Left renal cortex interstitium (tissue), 4 donors: ENCODE results near the gene PRTFDC1. TPM values are rescaled to one million over a fixed set of nuclear protein-coding genes. Genes with fewer than 3 reads are reported as not detected.
"Not testable (repeated sequence)": the region's sequence is repeated elsewhere in the genome, so short reads cannot be mapped to it uniquely, and the experiment has no call there.

Experiments used
- DNase-seq, 4 donors: peaks; one replicate each; pipeline ENCODE4 v3.0.0-alpha.2; 2013; ENCODE audit warnings: low read depth in 4 of 4, low spot score in 2 of 4, missing footprints in 1 of 4
- polyA plus RNA-seq, 4 donors: library from polyadenylated mRNA; unstranded; fragments of 120-200 nt; gene quantifications; one replicate each; pipeline ENCODE4 v1.2.1, GENCODE V29; 2013; ENCODE audit not compliant: insufficient read length in 4 of 4

PRTFDC1 gene
- polyA plus RNA-seq, 4 donors = 36.5 to 49.2 (median 44.0) TPM

- no peak for DNase-seq
Measured at GRCh38 chr10:24935504-24936292, 16.7 kb downstream of the PRTFDC1 start.

- DNase-seq = no peak
Measured at GRCh38 chr10:24931236-24931635, 21.2 kb downstream of the PRTFDC1 start.

GRCh38 chr10:24930427-24930826, 22.0 kb downstream of the PRTFDC1 start:
- no peak for DNase-seq

GRCh38 chr10:24929904-24930303, 22.5 kb downstream of the PRTFDC1 start:
- DNase-seq = no peak

- no peak for DNase-seq
Measured at GRCh38 chr10:24929056-24929544, 23.3 kb downstream of the PRTFDC1 start.

- no peak for DNase-seq
Measured at GRCh38 chr10:24928163-24928562, 24.2 kb downstream of the PRTFDC1 start.

GRCh38 chr10:24926557-24926956, 25.8 kb downstream of the PRTFDC1 start:
- DNase-seq = no peak

- no peak for DNase-seq
Measured at GRCh38 chr10:24925799-24926198, 26.6 kb downstream of the PRTFDC1 start.

GRCh38 chr10:24924483-24924882, 27.9 kb downstream of the PRTFDC1 start:
- not testable (repeated sequence) for DNase-seq

GRCh38 chr10:24922222-24922868, 30.1 kb downstream of the PRTFDC1 start:
- not testable (repeated sequence) for DNase-seq

- no peak for DNase-seq
Measured at GRCh38 chr10:24920907-24921881, 31.2 kb downstream of the PRTFDC1 start.

GRCh38 chr10:24920192-24920591, 32.2 kb downstream of the PRTFDC1 start:
- not testable (repeated sequence) for DNase-seq

- not testable (repeated sequence) for DNase-seq
Measured at GRCh38 chr10:24919629-24920028, 32.8 kb downstream of the PRTFDC1 start.

GRCh38 chr10:24917979-24918378, 34.4 kb downstream of the PRTFDC1 start:
- DNase-seq = no peak

- DNase-seq = no peak
Measured at GRCh38 chr10:24917493-24917892, 34.9 kb downstream of the PRTFDC1 start.

- no peak for DNase-seq
Measured at GRCh38 chr10:24916365-24916764, 36.0 kb downstream of the PRTFDC1 start.

GRCh38 chr10:24915304-24915703, 37.1 kb downstream of the PRTFDC1 start:
- DNase-seq = no peak

- DNase-seq = no peak
Measured at GRCh38 chr10:24914148-24914547, 38.3 kb downstream of the PRTFDC1 start.

GRCh38 chr10:24912215-24912614, 40.2 kb downstream of the PRTFDC1 start:
- DNase-seq = no peak

GRCh38 chr10:24911029-24911428, 41.4 kb downstream of the PRTFDC1 start:
- no peak for DNase-seq

GRCh38 chr10:24910574-24910973, 41.8 kb downstream of the PRTFDC1 start:
- no peak for DNase-seq
